ENCODE measurements around the gene PRKCQ.

GRCh38 chr10:6446711-6447110 is 133.4 kb downstream of the PRKCQ start:
- TF ChIP-seq CTCF (optimal IDR thresholded peaks at IDR 0.05 in 1 of 3, IDR thresholded peaks at IDR 0.05 in 1 of 3, conservative IDR thresholded peaks at IDR 0.05 in 1 of 3; ENCODE audit: extremely low read depth in 1 of 3, insufficient read depth in 2 of 3, low read length in 3 of 3) (no peak), EZH2 (IDR thresholded peaks at IDR 0.05; ENCODE audit: low read length) (no peak)

Data from keratinocyte (primary cell).